DMS 273 (cell line): ENCODE measurements around the gene S100Z.
A peak's percentile ranks its signal among the peaks of the same experiment; 100 is the strongest.
"Not testable (repeated sequence)": the region's sequence is repeated elsewhere in the genome, so short reads cannot be mapped to it uniquely, and the experiment has no call there.

Source experiments
- DNase-seq: peaks from one replicate; lab custom pipeline; 2025; ENCODE audit not compliant: unreplicated experiment; lab: John Stamatoyannopoulos, UW

S100Z gene

DNA sequence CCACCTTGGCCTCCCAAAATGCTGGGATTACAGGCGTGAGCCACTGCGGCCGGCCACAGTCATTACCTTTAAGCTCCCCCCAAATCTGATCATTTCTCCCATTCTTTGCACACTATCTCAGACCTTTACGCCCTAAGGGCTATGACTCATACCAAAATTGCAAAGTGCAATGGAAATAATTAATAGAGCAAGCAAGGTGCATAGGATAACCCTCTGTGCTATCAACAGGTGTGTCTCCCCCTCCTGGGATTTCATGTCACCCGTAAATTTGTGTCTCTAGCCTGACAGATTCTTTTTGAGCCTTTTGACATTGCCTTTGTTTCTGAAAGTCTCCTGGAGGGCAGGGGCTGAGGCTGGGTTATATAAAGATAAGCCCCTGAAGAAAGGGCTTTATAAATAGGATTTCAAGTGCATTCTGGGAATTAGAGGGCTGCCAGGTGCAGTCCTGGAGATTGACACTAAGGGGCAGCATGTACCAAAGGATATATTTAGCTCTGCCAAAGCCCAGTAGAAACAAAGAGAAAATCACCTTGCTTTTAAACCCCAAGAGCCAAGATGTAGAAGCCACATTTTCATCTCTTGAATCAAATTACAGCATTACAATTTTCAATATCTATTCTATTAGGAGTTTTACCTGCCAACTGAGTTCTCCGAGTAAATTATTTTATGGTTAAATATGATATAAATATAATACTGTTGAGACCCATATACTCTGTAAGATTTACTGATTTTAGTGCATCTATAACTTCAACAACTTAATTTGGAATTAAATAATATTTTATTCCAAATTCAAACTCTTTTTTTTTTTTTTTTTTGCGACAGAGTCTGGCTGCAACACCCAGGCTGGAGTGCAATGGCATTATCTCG is 18.2 kb downstream of the S100Z start:
- DNase-seq: peak; percentile 82

DNA sequence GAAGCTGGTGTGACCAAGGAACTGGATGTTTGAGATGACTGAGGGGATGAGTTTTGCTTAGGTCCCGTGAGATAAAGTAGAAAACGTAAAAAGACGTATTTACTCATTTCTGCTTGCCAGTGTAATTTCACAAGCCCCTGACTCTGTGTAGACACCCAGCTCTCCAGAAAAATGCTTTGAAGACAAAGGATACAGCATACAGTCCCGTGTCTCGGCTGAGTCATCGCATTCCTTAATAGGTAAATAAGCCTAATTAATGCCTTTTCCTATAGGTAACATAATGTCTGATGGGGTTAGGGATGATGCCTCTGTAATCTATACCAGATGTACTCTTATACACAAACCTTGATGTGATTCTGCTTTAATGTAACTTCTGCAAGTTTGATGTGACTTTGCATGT is 20.2 kb downstream of the S100Z start:
- DNase-seq: no peak

DNA sequence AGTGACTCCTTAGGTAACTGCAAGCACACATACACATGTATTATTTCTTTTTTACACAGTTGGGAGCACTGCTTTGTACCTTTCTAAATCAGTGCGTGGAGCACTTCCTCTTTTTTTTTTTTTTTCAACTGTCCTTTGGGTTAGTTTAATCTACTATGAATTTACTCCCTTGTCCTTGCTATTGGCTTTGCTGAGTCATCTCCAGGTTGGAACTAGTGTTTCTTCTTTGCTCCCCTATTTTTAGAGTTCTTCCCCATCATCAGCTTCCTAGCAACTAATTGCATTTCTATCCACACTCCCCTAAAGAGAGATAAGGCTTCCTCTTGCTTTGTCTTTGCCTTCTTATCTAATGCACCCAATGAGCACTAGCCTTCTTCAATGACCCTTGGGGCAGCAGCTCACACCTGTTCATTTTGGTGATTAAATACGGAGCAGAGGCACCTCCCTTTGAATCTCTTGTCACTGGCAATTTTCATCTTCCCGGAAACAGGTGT is 24.3 kb downstream of the S100Z start:
- no peak for DNase-seq

DNA sequence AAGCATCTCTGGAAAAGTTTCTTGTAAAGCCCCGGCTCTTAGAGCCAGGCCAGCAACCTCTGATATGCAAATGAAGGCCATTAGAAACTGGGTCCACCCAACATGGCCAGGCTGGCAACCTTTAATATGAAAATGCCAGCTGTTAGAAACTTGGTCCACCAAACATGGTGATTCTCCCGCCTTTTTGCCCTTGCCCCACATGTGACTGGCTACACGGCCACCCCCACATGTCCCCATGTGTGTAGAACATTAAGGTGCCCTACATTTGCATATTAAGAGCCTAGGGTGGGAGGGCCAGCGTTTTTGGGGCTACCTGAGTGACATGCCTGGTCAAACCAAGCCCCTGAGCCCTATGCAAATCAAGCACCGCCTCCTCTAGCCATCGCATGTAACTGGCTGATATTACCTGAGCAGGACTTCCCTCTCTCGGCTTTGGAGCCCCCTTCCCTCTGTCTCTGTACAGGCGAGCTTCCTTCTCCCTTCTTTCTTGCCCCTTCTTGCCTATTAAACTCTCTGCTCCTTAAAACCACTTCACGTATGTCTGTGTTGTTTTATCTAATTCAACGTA is 39.0 kb downstream of the S100Z start:
- no peak for DNase-seq

DNA sequence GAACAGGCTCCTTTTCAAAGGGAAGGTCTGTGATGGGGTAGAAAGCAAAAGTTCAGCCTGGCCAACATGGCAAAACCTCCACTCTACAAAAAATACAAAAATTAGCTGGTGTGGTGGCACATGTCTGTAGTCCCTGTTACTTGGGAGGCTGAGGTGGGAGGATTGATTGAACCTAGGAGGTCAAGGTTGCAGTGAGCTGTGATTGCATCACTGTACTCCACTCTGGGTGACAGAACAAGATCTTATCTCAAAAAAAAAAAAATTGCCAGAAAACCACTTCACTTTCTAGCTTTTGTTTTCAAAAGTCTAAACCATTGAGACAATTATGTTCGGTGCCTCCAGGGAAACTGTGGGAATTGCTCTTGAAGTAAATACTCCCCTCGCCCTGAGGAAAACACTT is 43.5 kb downstream of the S100Z start:
- DNase-seq: no peak

DNA sequence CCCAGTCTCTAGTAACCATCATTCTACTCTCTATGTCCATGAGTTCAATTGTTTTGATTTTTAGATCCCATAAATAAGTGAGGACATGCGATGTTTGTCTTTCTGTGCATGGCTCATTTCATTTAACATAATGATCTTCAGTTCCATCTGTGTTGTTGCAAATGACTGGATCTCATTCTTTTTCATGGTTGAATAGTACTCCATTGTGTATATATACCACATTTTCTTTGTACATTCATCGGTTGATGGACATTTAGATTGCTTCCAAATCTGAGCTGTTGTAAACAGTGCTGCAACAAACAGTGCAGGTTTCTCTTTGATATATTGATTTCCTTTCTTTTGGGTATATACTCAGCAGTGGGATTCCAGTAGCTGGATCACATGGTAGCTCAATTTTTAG is 46.4 kb downstream of the S100Z start:
- no peak for DNase-seq

DNA sequence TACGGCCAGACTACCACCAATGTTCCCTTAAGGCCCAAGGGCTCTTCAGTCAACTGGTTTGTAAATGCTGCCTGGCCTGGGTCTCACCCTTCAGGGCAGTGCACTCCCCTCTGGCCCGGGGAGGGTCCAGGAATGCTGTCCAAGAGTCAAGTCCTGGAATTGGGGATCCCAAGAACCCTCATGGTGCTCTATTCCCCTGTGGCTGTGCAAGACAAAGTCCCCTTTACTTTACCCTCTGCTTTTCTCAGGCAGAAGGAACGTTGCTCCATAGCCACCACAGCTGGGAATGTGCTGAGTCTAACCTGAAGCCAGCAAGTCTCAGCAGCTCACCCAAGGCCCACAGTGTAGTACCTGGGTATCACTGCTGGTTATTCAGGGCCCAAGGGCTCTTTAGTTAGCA is 51.7 kb downstream of the S100Z start:
- DNase-seq: no peak

DNA sequence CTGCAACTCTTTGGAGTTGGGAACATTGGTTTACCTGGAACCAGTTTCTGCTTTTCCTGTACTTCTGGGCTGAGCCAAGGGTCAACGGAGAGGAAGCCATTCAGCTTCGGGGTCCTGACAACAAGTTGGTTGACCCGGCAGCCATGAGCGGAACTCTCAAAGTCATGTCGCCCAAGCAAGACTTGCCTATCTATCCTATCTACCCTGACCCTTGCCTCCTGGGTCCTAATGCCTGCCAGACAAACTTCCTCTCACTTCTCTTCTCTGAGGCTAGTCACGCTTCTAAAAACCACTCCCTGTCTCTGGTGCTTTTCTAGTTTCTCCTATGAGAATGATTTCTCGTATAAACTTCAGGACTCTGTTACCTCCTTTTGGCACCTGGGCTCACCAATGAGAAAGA is 58.4 kb downstream of the S100Z start:
- no peak for DNase-seq

DNA sequence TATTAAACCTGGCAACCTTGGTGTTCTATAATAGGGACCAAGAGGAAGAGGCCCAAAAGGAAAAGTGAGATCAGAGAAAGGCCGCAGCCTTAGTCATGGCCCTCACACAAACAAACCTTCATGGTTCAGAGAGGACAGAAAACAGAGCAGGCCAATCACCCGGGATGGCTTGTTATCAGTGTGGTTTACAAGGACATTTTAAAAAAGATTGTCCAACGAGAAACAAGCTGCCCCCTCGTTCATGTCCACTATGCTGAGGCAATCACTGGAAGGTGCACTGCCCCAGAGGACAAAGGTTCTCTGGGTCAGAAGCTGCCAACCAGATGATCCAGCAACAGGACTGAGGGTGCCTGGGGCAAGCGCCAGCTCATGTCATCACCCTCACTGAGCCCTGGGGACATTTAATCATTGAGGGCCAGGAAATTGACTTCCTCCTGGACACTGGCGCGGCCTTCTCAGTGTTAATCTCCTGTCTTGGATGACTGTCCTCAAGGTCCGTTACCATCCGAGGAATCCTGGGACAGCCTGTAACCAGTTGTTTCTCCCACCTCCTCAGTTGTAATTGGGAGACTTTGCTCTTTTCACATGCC is 60.6 kb downstream of the S100Z start:
- not testable (repeated sequence) for DNase-seq

DNA sequence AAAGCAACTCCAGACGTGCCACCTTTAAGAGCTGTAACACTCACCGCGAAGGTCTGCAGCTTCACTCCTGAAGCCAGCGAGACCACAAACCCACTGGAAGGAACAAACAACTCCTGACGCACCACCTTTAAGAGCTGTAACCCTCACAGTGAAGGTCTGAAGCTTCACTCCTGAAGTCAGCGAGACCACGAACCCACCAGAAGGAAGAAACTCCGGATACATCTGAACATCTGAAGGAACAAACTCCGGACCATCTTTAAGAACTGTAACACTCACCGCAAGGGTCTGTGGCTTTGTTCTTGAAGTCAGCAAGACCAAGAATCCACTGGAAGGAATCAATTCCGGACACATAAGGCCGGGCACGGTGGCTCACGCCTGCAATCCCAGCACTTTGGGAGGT is 64.9 kb downstream of the S100Z start:
- DNase-seq: not testable (repeated sequence)

DNA sequence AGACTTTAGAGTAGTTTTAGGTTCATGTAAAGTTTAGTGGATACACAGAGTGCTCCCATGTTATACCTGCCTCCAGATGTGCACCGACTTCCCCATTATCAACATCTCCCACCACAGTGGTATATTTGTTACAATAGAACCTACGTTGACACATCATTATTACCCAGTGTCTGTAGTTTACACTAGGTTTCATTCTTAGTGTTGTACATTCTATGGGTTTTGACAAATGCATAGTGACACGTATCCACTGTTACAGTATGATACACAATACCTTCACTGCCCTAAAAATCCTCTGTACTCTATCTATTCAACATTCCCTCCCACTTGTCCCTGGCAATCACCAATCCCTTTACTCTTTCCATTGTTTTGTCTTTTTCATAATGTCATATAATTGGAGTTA is 68.7 kb downstream of the S100Z start:
- no peak for DNase-seq

DNA sequence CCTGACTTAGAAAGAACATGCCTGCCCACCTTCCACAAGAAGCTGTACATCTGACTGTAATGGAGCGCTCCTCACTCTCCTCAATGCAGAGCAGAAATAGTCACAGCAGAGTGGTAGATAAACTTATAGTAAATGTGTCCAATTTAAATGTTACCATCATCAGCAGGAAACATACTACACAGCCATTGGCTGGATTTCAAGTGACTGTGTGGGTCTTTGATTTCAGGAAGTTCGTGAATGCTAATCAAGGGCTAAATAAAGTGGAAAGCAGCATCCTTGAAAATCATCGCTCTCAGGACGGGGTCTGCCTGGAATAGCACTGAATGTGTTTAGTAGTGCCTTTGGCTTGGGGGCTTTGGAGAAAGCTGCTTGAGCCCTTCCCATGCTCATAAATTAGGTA is 70.7 kb downstream of the S100Z start:
- no peak for DNase-seq

DNA sequence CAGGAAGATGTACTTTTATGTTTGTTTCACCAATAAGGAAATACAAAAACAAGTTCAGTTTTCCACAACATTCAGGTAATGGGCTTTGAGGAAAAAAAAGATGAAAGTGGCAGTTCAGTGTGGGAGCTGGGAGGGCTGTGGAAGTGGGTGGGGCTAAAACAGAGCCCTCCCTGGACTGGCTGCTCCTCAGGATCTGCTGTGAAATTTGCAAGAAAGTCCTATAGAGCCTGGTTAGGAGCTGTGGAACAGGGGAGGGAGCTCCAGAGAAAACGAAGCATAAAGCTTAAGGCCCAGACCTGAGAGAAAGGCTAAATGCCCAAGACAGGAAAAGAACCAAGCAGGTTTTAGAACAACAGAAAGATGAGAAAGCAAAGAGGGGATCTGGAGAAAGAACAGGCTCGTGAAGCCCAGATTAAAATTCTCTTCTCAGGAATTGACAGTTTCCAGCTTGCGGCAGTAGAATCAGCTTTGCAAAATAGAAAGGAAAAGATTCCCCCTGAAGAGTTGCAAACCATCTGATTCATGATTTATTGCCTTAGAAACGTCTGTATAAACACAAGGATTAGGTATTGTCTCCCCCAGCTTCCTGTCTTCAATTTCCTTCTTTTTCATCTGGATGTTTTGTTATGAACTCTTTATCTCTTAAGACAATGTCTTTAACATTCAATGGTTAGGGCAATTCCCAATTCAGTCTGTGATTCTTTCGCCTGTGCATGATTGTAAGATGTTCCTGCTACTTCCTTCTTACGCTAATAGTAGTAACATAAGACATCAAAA is 76.7 kb downstream of the S100Z start:
- DNase-seq: no peak

DNA sequence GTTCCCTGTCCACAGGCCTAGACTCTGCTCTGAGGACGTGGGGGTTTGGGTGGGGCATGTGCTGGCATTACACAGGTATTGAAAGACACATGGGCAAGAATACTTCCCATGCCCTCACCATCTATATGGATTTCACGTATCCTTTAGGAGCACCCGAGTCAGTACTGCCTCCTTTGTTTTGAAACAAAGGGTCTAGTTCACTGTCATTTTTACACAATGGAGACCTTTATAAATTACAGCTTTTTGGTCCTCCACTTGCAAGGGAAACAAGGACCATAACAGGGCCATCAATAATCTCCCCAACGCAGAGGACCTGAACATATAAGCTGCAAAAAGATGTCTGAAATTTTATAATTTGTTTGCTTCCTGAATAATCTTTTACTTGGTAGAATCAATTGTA is 78.1 kb downstream of the S100Z start:
- DNase-seq: no peak

DNA sequence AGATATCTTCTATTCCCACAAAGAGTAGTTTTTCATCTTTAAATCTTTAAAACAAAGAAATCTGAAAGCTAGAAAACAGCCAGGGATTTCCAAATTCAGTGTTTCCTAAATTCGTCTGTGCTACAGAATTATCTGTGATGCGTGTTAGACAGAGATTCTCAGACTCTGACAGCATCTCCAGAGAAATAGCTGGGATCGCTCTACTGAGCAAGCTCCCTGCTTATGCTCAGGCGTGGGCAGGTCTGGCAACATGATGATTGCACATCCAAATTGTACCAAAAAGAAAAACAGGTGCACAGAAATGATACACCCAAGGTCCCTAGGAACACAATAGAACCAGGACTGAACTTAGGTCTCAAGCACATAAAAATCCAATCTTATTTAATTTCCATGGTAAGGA is 80.3 kb downstream of the S100Z start:
- no peak for DNase-seq

DNA sequence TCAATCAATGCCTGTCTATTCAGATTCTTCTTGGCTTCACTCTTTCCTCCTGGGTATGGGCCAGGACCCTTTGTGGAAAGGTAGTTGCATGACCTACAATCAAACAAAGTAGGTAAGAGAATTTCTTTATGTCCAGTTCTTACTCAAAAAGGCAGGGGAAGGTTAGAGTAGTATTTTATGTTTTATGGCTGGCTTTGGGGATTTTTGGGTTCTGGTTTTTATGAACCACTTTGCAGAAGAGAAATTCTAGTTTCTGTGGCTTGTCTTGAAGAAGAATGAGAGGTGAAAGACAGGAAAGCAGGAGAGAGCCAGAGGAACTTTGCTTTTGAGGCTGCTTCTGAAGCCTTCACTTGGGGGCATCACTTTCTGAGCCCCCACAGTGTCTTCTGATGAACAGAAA is 88.4 kb downstream of the S100Z start:
- DNase-seq: no peak

DNA sequence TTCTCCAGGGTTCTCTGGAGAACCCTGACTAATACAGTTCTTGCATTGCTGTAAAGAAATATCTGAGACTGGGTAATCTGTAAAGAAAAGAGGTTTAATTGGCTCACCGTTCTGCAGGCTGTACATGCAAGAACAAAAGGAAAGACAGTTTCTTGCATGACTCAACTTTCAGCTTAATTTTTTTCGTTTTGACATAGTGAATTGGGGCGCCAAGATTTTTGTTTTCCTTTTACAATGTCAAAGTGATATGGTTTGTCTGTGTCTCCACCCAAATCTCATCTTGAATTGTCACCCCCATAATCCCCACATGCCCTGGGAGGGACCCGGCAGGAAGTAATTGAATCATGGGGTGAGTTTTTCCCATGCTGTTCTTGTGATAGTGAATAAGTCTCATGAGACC is 91.2 kb downstream of the S100Z start:
- DNase-seq: no peak

DNA sequence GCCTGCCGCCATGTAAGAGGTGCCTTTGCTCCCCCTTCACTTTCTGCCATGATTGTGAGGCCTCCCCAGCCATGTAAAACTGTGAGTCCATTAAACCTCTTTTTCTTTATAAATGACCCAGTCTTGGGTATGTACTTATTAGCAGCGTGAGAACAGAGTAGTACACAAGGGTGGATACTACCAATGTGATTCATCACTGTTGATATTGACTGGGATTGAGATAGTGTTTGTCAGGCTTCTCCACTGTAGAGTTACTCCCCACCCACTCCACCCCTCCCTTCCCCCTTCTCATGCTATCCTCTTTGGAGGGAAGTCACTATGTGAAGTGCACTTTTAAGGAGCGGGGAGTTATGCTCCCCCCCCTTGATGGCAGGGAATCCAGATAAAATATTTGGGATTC is 91.6 kb downstream of the S100Z start:
- DNase-seq: no peak

DNA sequence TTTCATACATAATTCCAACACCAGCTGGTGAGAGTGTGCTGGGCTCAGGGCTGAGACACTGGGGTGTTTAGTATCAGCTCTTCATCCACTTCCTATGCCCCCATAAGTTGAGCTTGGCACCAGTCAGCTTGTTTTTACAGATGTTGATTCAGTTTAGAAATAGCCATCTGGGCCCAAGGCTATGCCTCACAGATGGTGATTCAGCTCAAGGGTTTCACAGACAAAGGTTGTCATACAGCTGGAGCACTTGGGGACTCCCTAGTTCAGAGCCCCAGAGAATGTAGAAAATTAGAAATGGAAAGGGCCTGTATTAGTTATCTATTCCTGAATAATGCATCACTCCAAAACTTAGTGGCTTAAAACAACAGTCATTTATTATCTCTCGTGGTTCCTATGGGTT is 92.8 kb downstream of the S100Z start:
- peak; percentile 87 for DNase-seq

DNA sequence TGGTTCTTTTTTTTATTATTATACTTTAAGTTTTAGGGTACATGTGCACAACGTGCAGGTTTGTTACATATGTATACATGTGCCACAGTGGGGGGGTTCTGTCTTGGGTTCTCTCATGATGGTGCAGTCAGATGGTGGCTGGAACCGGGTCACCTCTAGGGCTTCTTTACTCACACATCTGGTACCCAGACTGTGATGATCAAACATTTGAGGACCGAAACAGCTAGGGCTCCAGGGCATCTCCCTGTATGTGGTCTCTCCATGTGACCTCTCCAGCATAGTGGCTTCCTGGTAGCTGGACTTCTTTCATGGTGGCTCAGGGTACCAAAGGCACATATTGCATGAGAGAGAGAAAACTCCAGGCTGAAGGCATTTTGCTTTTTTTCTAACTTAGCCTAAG is 93.2 kb downstream of the S100Z start:
- no peak for DNase-seq

DNA sequence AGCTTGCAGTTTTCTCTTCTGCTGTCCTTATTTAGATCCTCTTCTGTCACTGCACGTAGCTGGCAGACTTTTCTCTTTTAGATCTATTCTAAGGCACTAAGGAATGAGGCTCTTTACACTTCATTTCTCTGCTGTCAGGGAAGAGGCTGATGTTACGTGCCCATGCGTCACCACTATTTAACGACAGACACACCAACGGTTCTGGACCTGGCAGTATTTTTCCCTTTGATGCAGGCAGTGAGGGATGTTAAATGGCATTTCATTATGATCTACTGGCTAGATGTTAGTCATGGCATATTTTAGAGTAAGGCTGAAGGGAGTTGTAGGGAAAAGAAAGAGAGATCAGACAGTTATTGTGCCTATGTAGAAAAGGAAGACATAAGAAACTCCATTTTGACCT is 94.8 kb downstream of the S100Z start:
- DNase-seq: no peak

DNA sequence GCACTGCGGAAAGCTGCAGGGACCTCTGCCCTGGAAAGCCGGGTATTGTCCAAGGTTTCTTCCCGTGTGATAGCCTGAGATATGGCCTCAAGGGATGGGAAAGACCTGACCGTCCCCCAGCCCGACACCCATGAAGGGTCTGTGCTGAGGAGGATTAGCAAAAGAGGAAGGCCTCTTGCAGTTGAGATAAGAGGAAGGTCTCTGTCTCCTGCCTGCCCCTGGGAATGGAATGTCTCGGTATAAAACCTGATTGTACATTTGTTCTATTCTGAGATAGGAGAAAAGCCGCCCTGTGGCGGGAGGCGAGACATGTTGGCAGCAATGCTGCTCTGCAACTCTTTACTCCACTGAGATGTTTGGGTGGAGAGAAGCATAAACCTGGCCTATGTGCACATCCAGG is 95.4 kb downstream of the S100Z start:
- DNase-seq: not testable (repeated sequence)
